Keratinocyte (primary cell): ENCODE measurements around the gene THBS2. TPM values are rescaled to one million over a fixed set of nuclear protein-coding genes. Genes with fewer than 3 reads are reported as not detected.
A peak's percentile ranks its signal among the peaks of the same experiment; 100 is the strongest.

Experiments
- DNase-seq: peaks from one replicate; pipeline ENCODE4 v3.0.0-alpha.2; 2011; ENCODE audit warnings: low read depth, missing footprints, low spot score
- FAIRE-seq: peaks from 2 replicates; lab custom pipeline; 2011; peaks lifted over from hg19 to GRCh38; lab: Jason Lieb, UNC
- H2AFZ ChIP-seq: 2 replicates; pipeline ENCODE4 v1.6.0; 2012; ENCODE audit warnings: low read length, control low read depth, inconsistent platforms; ENCODE audit not compliant: control insufficient read depth
- H3K27ac ChIP-seq: 2 replicates; pipeline ENCODE4 v1.5.1; 2011; ENCODE audit warnings: low read length; ENCODE audit not compliant: control insufficient read depth, insufficient read depth
- H3K27me3 ChIP-seq: 3 replicates; pipeline ENCODE4 v1.6.0; 2011; ENCODE audit warnings: low read length; ENCODE audit not compliant: control insufficient read depth, insufficient read depth; ENCODE audit errors: extremely low read depth
- H3K36me3 ChIP-seq, 2 experiments: 2 replicates in 1 of 2; 3 replicates in 1 of 2; pipeline ENCODE4 v1.5.1; 2011; ENCODE audit warnings: low read length in 2 of 2, mild to moderate bottlenecking in 1 of 2; ENCODE audit not compliant: control insufficient read depth in 2 of 2, insufficient read depth in 2 of 2; ENCODE audit errors: extremely low read depth in 1 of 2
- H3K4me1 ChIP-seq: 3 replicates; pipeline ENCODE4 v1.5.1; 2011; ENCODE audit warnings: low read length; ENCODE audit not compliant: control insufficient read depth, insufficient read depth; ENCODE audit errors: extremely low read depth
- H3K4me2 ChIP-seq: 3 replicates; pipeline ENCODE4 v1.6.0; 2011; ENCODE audit warnings: low read depth, low read length; ENCODE audit not compliant: control insufficient read depth, insufficient read depth; ENCODE audit errors: extremely low read depth
- H3K4me3 ChIP-seq, 3 experiments: fragments of 200-600 bp in 1 of 3; sonication (generic) in 1 of 3; 2 replicates in 2 of 3; 3 replicates in 1 of 3; pipeline ENCODE4 v1.5.1; 2011 to 2016; ENCODE audit warnings: low read length in 3 of 3, mild to moderate bottlenecking in 3 of 3, control low read depth in 2 of 3, inconsistent platforms in 1 of 3, low read depth in 1 of 3, mixed read lengths in 1 of 3, mixed run types in 1 of 3, moderate library complexity in 1 of 3; ENCODE audit not compliant: control insufficient read depth in 2 of 3, insufficient read depth in 2 of 3; ENCODE audit errors: extremely low read depth in 1 of 3
- H3K79me2 ChIP-seq: 2 replicates; pipeline ENCODE4 v1.6.0; 2012; ENCODE audit warnings: low read length; ENCODE audit not compliant: control insufficient read depth, insufficient read depth
- H3K9ac ChIP-seq: 3 replicates; pipeline ENCODE4 v1.6.0; 2011; ENCODE audit warnings: low read length; ENCODE audit not compliant: control insufficient read depth, insufficient read depth; ENCODE audit errors: extremely low read depth
- H3K9me1 ChIP-seq: 3 replicates; pipeline ENCODE4 v1.6.0; 2011; ENCODE audit warnings: low read length; ENCODE audit not compliant: control insufficient read depth, insufficient read depth; ENCODE audit errors: extremely low read depth
- H3K9me3 ChIP-seq: 2 replicates; pipeline ENCODE4 v1.5.1; 2012; ENCODE audit warnings: low read depth, low read length; ENCODE audit not compliant: control insufficient read depth
- H4K20me1 ChIP-seq: 3 replicates; pipeline ENCODE4 v1.6.0; 2011; ENCODE audit warnings: low read length; ENCODE audit not compliant: control insufficient read depth, insufficient read depth; ENCODE audit errors: extremely low read depth
- EZH2 ChIP-seq: IDR thresholded peaks from one replicate; pipeline ENCODE4 v1.6.1; 2012; ENCODE audit warnings: inconsistent platforms, mild to moderate bottlenecking, low read length, moderate library complexity
- dilution Hi-C: fragments of 300-500 bp; cut with MboI; formaldehyde crosslinking; loops from one replicate; pipeline ENCODE4 v1.7.0; 2020; ENCODE audit warnings: low sequenced_read_pairs; ENCODE audit not compliant: extremely low pct_ligation_motif_present
- polyA plus RNA-seq, 5 experiments: library from polyadenylated mRNA; depleted of rRNA in 3 of 5; stranded (reverse) in 3 of 5; stranded (forward) in 1 of 5; unstranded in 1 of 5; fragments of >200 nt; gene quantifications; 1 replicate in 1 of 5; 2 replicates in 3 of 5; 3 replicates in 1 of 5; pipeline versions ENCODE4 v1.2.1 to v1.2.3, GENCODE V29; 2011 to 2012; ENCODE audit warnings: missing spikeins in 2 of 5, low read depth in 1 of 5, low replicate concordance in 1 of 5
- TF ChIP-seq, protein P1 (sequence below), 3 experiments: IDR thresholded peaks in 1 of 3; conservative IDR thresholded peaks in 1 of 3; optimal IDR thresholded peaks in 1 of 3; 2 replicates in 2 of 3; 3 replicates in 1 of 3; pipeline versions ENCODE3 to v1.5.1; 2011; ENCODE audit warnings: low read length in 3 of 3, mild to moderate bottlenecking in 3 of 3, moderate library complexity in 2 of 3, control low read depth in 1 of 3, inconsistent platforms in 1 of 3; ENCODE audit not compliant: insufficient read depth in 2 of 3; ENCODE audit errors: extremely low read depth in 1 of 3

The THBS2 gene
- polyA plus RNA-seq, 1 donor (not counting 4 experiments of a cell fraction or from before 2014, with no cell fraction given), result 533 TPM

DNA sequence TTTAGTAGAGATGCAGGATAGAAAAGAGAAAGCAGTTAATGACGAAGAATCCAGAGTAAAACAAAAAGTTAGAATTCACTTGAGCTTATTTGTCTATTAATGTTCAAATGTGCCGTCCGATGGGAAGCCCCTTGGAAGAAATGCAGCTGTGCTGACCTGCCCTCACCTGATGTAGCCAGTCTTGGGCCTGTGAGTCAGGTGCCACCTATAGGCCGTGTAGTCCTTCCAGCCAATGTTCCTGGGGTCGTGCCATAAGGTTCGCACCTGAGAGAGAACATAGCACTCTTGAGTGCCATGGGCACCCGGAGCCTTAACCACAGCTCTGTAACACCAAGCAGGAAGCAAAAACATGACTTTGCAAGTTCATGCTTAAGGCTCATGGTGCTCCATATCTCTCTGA is 32.4 kb downstream of the THBS2 start:
- peaks cover 22% of the 10 kb centered on the region for H3K4me1 ChIP-seq
- no peaks in the 10 kb centered on the region for H3K9me1 ChIP-seq
- no peak overlapping the region for H3K4me2 ChIP-seq
- no peak overlapping the region for H2AFZ ChIP-seq
- DNase-seq, result no peak
- no peak overlapping the region for H3K27ac ChIP-seq
- H4K20me1 ChIP-seq, result peaks cover 17% of the 10 kb centered on the region
- FAIRE-seq, result no peak
- dilution Hi-C loops, result no loop called here
- H3K9ac ChIP-seq, result no peak overlapping the region
- H3K4me3 ChIP-seq, result no peak overlapping the region
- no peak for TF ChIP-seq EZH2
- TF ChIP-seq, protein P1, sequence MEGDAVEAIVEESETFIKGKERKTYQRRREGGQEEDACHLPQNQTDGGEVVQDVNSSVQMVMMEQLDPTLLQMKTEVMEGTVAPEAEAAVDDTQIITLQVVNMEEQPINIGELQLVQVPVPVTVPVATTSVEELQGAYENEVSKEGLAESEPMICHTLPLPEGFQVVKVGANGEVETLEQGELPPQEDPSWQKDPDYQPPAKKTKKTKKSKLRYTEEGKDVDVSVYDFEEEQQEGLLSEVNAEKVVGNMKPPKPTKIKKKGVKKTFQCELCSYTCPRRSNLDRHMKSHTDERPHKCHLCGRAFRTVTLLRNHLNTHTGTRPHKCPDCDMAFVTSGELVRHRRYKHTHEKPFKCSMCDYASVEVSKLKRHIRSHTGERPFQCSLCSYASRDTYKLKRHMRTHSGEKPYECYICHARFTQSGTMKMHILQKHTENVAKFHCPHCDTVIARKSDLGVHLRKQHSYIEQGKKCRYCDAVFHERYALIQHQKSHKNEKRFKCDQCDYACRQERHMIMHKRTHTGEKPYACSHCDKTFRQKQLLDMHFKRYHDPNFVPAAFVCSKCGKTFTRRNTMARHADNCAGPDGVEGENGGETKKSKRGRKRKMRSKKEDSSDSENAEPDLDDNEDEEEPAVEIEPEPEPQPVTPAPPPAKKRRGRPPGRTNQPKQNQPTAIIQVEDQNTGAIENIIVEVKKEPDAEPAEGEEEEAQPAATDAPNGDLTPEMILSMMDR (optimal IDR thresholded peaks at IDR 0.05 in 1 of 3, IDR thresholded peaks at IDR 0.05 in 1 of 3, conservative IDR thresholded peaks at IDR 0.05 in 1 of 3; ENCODE audit: extremely low read depth in 1 of 3, insufficient read depth in 2 of 3, low read length in 3 of 3), result peak in 1 of 3 experiments; percentile 30
- no peaks in the 10 kb centered on the region for H3K27me3 ChIP-seq
- H3K36me3 ChIP-seq, result peaks cover 47 to 70% of the 10 kb centered on the region in 2 experiments
- H3K79me2 ChIP-seq, result no peaks in the 10 kb centered on the region
- H3K9me3 ChIP-seq, result no peaks in the 10 kb centered on the region

- Histone ChIP-seq H3K4me3 (no peak overlapping the region), H2AFZ (no peak overlapping the region), H3K4me2 (no peak overlapping the region), H4K20me1 (peaks cover 12% of the 10 kb centered on the region), H3K36me3 (peaks cover 43 to 62% of the 10 kb centered on the region in 2 experiments), H3K27ac (no peak overlapping the region), H3K9me1 (no peaks in the 10 kb centered on the region), H3K27me3 (no peaks in the 10 kb centered on the region), H3K9ac (no peak overlapping the region), H3K79me2 (no peaks in the 10 kb centered on the region), H3K4me1 (peaks cover 17% of the 10 kb centered on the region), H3K9me3 (no peaks in the 10 kb centered on the region)
- DNase-seq (no peak), FAIRE-seq (no peak)
- dilution Hi-C loops, result no loop called here
- TF ChIP-seq, protein P1 (optimal IDR thresholded peaks at IDR 0.05 in 1 of 3, IDR thresholded peaks at IDR 0.05 in 1 of 3, conservative IDR thresholded peaks at IDR 0.05 in 1 of 3; ENCODE audit: extremely low read depth in 1 of 3, insufficient read depth in 2 of 3, low read length in 3 of 3), result no peak
- no peak for TF ChIP-seq EZH2
These were observed 33.3 kb downstream of the THBS2 start for GRCh38 chr6:169220068-169220964.
